Stimulated activated CD8-positive, alpha-beta memory T cell treated with anti-CD3 and anti-CD28 coated beads, Interleukin-15, amount 100 ng/mL, for 48 hours (primary cell): Measurements from ENCODE around the gene CCDC144A.
"Not testable (repeated sequence)": the region's sequence is repeated elsewhere in the genome, so short reads cannot be mapped to it uniquely, and the experiment has no call there.

Source experiments
- DNase-seq, 2 donors: peaks; one replicate each; pipeline ENCODE4 v3.0.0-alpha.2; 2020; ENCODE audit warnings: low read depth in 2 of 2

CCDC144A gene

DNA sequence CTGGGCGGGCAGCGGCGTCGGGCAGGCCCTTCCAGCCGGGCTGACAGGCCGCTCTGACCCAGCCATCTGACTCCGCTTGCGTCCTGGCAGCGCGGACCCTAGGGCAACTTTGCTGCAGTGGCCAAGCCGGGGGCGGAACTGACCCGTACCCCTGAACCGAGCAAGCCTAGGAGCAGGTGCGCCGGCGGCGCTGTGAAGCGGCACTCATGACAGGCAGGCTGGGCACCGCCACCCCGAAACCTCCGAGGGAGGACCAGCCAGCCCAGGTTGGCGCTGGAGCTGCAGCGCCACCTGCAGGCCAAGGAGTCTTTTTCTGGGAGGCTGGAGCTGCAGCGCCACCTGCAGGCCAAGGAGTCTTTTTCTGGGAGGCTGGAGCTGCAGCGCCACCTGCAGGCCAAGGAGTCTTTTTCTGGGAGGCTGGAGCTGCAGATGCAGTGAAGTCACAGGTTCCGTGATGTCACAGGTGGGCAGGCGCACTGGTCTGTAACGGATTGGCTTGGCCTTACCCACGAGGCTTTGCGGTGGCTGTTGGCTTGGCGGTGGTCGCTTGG, at the start of gene CCDC144A:
Gene CCDC144A, plus strand, starts transcription at position 511 of the 551 bp plus-strand sequence. CDS start 160 bp downstream, outside the sequence.
- DNase-seq: peak; percentile 45 to 60

- no peak for DNase-seq
Measured at GRCh38 chr17:16649585-16649984, 40.5 kb upstream of the CCDC144A start.

DNA sequence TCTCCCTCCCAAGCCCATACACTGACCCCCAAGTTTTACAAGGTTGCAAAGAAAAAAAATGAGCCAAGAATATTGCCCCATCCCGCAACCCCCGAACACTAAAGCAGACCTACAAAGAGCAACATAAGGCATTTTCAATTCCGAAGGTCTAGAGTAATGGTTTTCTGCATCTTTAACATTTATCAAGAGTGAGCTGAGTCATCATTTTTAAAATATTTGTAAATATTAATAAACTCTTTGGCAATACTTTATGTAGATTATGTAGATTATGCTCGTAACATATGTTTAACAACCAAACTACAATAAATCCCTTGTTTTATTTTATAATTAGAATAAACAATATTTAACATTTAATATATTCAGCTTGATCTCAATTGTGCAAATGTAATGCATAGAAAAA, 37.8 kb upstream of the CCDC144A start:
- DNase-seq: no peak

- no peak for DNase-seq
Measured at GRCh38 chr17:16652847-16653366, 37.1 kb upstream of the CCDC144A start.

- peak; percentile 82 to 84 for DNase-seq
Measured at GRCh38 chr17:16653367-16654041, 36.5 kb upstream of the CCDC144A start, which contains the start of gene ZNF624. TSS of gene ZNF624 (minus strand) at chr17:16653850.

DNA sequence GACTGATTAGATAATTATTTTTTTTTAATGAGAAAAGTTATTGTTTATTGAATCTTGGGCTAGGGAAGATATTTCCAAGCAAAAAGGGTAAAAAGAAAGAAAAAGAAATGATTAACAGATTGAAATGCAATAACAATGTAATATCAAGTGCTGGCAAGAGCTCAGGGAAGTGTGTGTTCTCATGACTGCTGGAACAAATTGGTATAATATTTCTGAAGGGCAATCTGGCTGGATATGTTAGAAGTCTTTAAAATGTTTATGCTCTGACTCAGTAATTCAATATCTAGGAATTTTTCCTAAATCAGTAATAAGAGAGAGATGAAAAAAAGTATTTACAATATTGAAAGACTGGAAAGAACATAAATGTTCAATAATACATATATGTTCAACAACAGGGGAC, 28.8 kb upstream of the CCDC144A start:
- DNase-seq: no peak

DNA sequence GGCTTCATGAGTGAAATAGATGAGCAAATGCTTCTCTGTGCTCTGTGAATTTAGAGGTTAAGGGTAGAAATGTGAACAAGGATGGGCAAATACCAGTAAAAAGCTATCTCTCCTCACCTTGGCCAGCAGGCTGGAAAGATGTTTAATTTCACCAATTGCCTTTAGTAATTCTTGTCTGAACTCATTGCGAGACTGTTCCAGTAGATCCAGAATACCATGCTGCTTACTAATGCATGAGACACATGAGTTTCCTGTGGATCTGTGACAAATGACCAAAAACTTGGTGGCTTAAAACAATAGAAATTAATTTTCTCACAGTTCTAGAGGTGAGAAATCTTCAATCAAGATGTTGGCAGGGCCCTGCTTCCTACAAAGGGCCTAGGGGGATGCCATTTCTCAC, 27.1 kb upstream of the CCDC144A start:
- DNase-seq: no peak

- not testable (repeated sequence) for DNase-seq
Measured at GRCh38 chr17:16666553-16666906, 23.5 kb upstream of the CCDC144A start.

GRCh38 chr17:16666907-16667636, 23.0 kb upstream of the CCDC144A start:
- DNase-seq: not testable (repeated sequence)

DNA sequence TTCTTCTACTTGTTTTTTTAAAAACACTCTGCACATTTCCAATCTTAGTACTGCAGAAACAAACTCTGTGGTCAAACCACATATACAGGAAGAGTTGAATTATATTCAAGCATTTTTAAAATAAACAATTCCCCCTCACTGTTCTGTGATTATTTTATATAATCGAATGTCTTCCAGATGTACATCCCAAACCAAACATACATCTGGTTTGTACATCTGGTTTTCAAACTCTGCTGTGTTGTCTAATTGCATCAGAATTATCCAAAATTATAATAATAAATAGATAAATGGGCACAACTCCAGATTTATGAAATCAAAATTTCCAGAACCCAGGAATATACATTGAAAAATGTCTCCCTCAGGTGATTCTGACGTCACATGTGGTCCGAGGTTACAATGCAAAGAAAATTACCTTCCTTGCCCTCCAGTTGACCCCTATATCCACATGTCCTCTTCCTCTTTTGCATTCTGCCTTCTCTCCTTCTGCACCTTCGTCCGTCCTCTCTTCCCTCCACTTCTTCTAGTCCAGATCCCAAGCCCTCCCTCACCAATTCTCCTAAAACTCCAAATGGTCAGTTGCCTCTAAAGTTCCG, 13.3 kb upstream of the CCDC144A start:
- no peak for DNase-seq

GRCh38 chr17:16683290-16684138, 6.5 kb upstream of the CCDC144A start:
- DNase-seq: not testable (repeated sequence)

GRCh38 chr17:16686019-16686418, 4.0 kb upstream of the CCDC144A start:
- DNase-seq: not testable (repeated sequence)

GRCh38 chr17:16687151-16687550, 2.9 kb upstream of the CCDC144A start:
- not testable (repeated sequence) for DNase-seq

DNA sequence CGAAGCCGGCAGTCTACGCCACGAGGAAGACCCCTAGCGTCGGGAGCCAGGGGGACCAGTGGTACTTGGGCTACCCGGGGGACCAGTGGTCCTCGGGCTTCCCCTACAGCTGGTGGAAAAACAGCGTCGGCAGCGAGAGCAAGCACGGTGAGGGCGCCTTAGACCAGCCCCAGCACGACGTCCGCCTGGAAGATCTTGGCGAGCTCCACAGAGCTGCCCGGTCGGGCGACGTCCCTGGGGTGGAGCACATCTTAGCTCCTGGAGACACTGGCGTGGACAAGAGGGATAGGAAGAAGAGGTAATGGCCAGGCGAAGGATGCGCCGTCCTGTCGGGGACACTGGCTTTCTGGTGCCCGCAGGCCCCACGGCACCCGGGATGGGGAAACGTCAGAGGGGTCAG, 406 bp downstream of the CCDC144A start:
- not testable (repeated sequence) for DNase-seq

- not testable (repeated sequence) for DNase-seq
Measured at GRCh38 chr17:16697603-16698002, 7.6 kb downstream of the CCDC144A start.

DNA sequence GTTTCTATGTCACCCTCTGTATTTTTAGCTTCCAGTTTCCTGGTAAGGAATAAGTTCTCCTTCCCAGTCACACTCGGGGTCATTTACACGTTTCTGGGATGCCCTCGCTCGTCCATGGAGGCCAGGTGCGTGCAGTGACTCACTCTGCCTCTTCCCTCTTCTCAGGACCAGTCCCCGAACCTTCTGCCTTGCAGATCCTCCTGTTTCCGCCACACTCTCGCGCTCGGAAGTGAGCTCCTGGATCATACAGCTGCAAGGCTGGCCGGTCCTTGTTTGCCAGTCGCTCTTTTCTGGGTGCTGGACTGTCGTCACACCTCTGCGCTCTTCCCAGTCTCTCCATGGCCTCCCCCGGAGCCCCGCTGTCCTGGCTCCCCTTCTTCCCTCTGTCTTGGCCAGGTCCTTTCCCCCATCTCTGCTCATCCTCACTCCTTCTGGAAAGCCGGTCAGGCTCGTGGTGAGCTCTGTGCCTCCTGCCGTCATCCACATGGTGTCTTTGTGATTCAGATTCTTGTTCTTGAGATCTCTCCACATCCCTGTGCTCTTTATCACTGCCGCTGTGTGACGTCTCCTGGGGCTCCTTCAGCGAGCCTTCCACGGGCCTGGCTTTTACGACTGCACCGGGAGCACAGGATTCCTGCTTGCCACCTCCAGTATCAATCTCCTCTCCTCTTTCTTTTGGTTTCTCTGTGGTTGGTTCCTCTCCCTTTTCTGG, 55.6 kb downstream of the CCDC144A start:
- DNase-seq: not testable (repeated sequence)

- DNase-seq: not testable (repeated sequence)
Measured at GRCh38 chr17:16746571-16746970, 56.5 kb downstream of the CCDC144A start.

- DNase-seq: not testable (repeated sequence)
Measured at GRCh38 chr17:16750515-16750914, 60.5 kb downstream of the CCDC144A start.

- not testable (repeated sequence) for DNase-seq
Measured at GRCh38 chr17:16751224-16751923, 61.3 kb downstream of the CCDC144A start.

- not testable (repeated sequence) for DNase-seq
Measured at GRCh38 chr17:16751924-16752287, 61.9 kb downstream of the CCDC144A start.
